Posterior cingulate gyrus (tissue), 11 donors: ENCODE data around the gene ZKSCAN1.
"Not testable (repeated sequence)": the region's sequence is repeated elsewhere in the genome, so short reads cannot be mapped to it uniquely, and the experiment has no call there.

Experiments
- DNase-seq, 10 donors: peaks; one replicate each; pipeline versions ENCODE4 v3.0.0 to v3.0.0-alpha.2; 2020 to 2021; ENCODE audit warnings: mixed read lengths in 3 of 10
- intact Hi-C: fragments of 100-400 bp; cut with DNase I; formaldehyde crosslinking; loops from one replicate; pipeline ENCODE4 v1.15.1; 2023

Gene ZKSCAN1

DNA sequence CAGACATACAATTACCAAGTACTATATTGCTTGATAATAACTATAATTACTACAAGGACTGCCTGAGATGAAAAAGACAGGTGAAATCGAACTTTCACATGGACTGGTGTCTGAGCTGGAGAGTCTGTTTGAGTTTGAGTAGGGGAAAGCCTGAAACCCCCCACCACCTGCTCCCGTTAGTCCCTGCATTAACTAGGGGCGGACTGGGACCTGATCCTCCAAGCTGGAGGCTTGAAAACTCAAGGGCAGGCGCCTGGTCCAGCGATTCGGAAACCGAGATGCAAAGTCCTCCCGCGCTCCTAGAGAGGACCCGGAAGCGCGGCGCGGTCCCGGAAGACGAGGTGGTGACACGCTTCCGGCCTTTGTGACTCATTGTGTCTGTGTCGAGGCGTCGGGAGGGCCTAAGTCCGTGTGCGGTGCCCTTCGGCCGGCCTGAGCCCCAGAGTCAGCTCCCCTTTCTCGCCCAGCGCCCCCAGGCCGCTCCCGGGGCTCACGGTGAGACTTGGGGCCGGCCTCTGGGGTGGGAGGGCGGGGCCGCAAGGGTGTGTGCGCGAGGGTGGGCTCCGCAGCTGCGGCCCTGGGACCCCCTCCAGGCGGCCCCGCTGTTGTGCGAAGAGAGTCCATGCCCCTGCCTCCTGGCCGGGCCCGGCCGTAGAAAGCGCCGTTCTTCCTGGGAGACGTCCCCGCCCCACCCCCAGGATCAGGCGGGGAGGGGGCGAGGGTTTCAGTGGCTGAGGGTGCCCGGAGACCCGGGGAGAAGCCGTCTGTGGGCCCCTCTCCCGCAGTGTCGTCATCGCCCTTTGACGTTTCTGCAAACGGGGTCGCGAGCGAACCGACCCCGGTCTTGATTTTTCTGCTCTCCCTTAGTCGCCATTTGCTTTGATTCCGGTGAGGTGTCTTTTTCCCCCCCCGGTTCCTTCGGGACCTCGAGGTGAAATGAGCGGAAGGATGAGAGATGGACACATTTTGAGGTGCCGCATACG is at the start of gene ZKSCAN1:
TSS of gene ZKSCAN1 (plus strand) at position 365 of the 983 bp plus-strand sequence. CDS start 7,911 bp downstream, outside the sequence.
- peak; percentile 82 to 98 (median 89) for DNase-seq
- intact Hi-C loops, result loop anchor here (2.0 kb wide), 1 partner anchor 33 kb away; the partner anchor contains the start of gene ZSCAN21

DNA sequence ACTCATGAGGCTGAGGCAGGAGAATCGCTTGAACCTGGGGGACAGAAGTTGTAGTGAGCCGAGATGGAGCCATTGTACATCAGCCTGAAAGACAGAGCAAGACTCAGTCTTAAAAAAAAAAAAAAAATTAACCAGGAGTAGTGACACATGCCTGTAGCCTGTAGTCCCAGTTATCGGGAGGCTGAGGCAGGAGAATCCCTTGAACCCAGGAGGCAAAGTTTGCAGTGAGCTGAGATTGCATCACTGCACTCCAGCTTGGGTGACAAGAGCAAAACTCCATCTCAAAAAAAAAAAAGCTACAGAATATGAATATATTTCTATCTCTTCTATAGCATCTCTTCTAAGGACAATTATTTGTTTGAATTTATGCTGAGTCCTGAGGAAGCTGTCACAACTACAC is 46.1 kb upstream of the ZKSCAN1 start:
- no peak for DNase-seq
- intact Hi-C loops, result no loop called here

DNA sequence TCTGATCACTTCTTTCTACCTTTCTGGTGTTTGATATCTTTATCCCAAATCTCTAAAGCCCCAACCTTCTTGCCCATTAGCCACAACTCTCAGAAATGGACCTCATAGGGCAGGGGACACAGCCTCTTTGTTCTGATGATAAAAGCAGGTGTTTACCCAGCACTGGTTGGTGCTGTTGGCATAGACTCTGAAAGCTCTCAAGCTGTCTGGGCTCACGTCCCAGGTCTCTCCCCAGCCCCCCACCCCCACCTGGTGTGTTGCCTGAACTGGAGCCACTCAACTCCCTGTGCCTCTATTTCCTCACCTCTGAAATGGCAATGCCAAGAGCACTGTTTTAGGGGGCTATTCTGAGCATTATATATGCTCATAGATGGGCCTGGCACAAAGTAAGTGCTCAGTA is 45.6 kb upstream of the ZKSCAN1 start:
- intact Hi-C loops, DNase-seq: not testable (repeated sequence)

DNA sequence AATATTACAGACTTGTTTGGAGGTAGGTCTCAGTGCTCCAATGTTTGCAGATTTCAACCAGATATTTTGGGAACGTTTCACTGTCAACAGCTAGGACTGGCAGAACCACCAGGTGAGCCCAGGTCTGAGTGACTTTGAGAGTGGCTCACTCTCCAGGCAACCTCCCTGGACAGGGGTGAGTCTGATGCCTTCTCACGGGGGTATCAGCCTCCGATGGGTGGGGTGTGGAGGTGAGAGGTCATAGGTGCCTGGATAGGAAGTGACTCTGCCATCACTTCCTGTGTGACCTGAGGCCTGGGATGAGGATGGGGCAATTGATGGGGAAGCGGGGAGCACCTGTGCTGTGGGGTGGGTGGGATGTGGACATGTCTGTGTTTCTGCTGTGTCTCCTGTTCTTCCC is 44.2 kb upstream of the ZKSCAN1 start:
- intact Hi-C loops, result no loop called here
- DNase-seq, result no peak

DNA sequence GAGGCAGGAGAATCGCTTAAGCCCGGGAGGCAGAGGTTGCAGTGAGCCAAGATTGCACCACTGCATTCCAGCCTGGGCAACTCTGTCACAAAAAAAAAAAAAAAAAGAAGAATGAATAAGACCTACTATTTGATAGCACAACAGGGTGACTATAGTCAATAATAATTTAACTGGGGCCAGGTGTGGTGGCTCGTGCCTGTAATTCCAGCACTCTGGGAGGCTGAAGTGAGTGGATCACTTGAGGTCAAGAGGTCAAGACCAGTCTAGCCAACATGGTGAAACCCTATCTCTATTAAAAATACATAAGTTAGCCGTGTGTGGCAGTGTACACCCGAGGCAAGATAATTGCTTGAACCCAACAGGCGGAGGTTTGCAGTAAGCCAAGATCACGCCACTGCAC is 41.6 kb upstream of the ZKSCAN1 start:
- intact Hi-C loops, DNase-seq: not testable (repeated sequence)

DNA sequence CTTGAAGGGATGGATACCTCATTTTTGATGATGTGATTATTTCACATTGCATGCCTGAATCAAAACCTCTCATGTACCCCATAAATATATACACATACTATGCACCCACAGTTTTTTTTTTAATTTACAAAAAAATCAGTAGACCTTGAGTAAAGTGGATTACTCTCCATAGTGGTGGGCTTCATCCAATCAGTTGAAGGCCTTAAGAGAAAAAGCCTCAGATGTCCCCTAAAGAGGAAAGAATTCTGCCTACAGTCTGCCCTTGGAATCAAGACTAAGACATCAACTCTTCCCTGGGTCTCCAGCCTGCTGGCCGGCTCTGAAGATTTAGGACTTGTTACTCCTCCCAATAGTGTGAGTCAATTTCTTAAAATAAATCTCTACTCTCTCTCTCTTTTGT is 40.7 kb upstream of the ZKSCAN1 start:
- no peak for DNase-seq
- intact Hi-C loops, result no loop called here

DNA sequence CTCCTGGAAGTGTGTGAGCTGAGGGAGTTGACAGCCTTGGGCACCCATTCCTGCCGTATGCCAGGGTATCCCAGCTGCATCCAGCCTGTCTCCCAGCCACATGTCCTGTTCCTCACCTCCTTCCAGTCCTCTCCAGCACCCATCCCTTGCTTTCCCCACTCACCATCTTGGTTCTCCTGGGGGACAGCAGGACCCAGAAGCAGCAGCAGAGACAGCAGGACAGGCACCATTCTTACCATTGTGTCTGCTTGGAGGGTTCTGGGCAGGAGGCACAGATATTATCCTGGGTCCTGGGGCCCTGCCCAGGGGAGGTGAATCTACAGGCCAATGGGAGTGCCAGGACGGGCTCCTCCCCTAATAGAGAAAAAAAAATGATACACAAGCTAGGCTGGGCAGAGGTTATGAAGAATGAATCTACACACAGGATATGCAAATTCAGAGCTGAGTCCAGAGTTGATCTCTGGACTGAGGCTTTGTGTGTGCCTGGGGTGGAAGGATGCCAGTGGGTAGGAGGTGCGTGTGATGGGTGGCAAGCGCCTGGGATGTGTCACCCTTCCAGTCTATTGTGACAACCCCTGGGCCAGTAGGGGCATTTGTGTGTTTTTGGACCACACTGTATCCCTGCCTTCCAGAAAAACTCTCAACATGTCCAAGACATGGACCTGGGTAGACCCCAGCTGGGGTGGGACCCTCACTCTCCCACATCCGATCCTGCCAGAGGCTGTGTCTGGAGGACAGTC is 39.4 kb upstream of the ZKSCAN1 start, which contains the start of gene AZGP1:
TSS of gene AZGP1 (minus strand) at position 250 of the 740 bp plus-strand sequence. CDS start at position 239, 11 bp downstream.
- intact Hi-C loops, result no loop called here
- DNase-seq, result peak in 4 of 10 donors; percentile 30 to 74 (median 42)

DNA sequence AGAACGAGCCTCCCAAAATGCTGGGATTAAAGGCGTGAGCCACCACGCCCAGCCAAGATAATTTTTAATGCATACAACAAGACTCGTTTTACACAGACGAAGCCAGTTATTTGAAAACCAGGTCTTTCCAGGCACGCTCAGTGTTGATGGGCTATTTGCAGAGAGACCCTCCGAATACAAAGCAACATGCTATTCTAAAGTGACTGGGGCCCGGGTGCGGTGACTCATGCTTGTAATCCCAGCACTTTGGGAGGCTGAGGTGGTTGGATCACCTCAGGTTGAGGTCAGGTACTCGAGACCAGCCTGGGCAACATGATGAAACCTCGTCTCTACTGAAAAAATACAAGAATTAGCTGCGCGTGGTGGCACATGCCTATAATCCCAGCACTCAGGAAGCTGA is 38.8 kb upstream of the ZKSCAN1 start:
- no peak for DNase-seq
- intact Hi-C loops, result no loop called here

DNA sequence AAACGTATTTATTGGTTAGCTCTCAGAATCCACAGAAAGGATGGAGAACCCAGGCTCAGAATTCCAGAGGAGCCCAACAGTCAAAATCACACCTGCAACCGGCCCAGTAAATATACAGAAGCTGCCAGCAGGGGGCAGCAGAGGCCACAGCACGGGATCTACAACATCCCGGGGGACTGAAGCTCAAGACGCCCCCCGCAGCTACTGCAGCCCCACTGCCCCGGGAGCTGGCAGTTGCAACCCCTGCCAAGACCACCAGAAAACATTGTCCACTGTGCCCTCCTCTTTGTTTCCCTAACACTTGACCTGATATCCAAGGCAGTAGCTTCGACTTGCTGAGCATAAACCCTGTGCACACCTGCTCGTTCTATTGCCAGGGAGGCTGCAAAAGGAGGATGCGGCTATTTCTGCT is 35.6 kb upstream of the ZKSCAN1 start:
- intact Hi-C loops, result loop anchor here (1.0 kb wide), 1 partner anchor 10 kb away; no protein-coding TSS in a partner anchor
- peak in 9 of 10 donors; percentile 51 to 96 (median 73) for DNase-seq

DNA sequence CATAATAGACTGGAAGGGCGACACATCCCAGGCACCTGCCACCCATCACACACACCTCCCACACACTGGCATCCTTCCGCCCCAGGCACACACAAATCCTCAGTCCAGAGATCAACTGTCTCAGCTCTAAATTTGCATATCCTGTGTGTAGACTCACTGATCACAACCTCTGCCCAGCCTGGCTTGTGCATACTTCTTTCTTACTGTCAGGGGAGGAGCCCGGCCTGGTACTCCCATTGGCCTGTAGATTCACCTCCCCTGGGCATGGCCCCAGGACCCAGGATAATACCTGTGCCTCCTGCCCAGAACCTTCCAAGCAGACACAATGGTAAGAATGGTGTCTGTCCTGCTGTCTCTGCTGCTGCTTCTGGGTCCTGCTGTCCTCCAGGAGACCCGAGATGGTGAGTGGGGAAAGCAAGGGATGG is 34.9 kb upstream of the ZKSCAN1 start:
- intact Hi-C loops, result not testable (repeated sequence)

DNA sequence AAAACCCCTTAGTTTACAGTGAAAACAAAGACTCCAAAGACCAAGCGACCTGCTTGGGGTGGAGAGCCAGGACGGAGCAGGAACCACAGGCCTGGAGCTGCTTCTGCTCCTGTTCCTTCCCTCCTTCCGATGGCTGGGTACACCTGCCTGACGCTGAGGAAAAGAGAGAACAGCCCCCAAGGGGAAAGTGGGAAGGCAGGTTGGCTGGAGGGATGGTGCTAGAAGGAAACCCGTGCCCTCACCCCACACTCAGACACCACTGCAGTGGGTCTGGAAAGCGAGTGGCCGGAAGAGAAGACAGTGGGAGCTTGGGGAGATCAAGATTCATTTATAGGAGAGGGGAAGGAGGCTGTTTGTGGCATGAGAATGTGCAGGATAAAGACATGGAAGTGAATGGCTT is 34.3 kb upstream of the ZKSCAN1 start:
- intact Hi-C loops, result not testable (repeated sequence)
- DNase-seq, result peak in 1 of 10 donors; percentile 56

More for the DNA sequence above, 34.9 kb upstream of the ZKSCAN1 start:
- peak in 1 of 10 donors; percentile 32 for DNase-seq

DNA sequence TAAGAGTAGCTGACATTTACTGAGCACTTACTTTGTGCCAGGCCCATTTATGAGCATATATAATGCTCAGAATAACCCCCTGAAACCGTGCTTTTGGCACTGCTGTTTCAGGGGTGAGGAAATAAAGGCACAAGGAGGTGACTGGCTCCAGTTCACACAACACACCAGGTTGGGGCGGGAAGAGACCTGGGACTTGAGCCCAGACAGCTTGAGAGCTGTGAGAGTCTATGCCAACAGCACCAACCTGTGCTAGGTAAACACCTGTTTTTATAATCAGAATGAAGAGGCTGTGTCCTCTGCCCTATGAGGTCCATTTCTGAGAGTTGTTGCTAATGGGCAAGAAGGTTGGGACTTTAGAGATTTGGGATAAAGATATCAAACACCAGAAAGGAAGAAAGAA is 30.8 kb upstream of the ZKSCAN1 start:
- DNase-seq, result no peak
- intact Hi-C loops, result no loop called here

DNA sequence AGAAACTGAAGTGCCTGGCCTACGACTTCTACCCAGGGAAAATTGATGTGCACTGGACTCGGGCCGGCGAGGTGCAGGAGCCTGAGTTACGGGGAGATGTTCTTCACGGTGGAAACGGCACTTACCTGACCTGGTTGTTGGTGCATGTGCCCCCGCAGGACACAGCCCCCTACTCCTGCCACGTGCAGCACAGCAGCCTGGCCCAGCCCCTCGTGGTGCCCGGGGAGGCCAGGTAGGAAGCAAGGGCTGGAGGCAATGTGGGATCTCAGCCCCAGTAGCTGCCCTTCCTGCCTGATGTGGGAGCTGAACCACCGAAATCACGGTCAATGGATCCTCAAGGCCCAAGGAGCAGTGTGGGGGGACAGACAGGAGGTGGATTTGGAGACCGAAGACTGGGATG is 28.1 kb upstream of the ZKSCAN1 start:
- DNase-seq, intact Hi-C loops: not testable (repeated sequence)

DNA sequence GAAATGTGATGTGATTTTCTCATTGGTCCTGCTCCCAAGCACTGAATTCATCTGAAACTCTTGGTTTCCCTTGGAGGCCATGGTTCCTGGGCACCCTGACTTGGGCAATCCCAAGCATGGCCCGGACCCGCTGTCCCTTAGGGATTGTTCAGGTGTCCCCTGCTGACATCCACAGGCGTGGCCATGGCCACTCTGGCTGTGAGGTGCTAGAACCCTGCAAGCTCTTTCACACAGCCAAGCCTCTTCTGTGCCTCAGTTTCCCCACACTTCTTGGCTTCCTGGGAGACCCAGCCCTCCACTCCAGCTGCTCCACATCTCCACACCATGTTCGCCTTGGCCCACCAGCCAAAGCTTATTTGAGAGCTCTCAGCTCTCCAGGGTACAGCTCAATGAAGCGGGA is 27.6 kb upstream of the ZKSCAN1 start:
- no peak for DNase-seq

DNA sequence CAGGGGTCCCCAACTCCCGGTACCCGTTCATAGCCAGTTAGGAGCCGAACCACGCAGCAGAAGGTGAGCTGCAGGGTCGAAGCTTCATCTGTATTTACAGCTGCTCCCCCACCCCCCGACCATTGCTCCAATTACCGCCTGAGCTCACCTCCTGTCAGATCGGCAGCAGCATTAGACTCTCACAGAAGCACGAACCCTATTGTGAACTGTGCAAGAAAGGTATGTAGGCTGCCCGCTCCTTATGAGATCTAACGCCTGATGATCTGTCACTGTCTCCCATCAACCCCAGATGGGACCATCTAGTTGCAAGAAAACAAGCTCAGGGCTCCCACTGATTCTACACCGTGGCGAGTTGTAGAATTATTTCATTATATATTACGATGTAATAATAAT is 24.9 kb upstream of the ZKSCAN1 start:
- DNase-seq, result no peak
- intact Hi-C loops, result loop anchor here (1.0 to 2.0 kb wide), 2 partner anchors 11 to 78 kb away; no protein-coding TSS in a partner anchor

More for the DNA sequence above, 27.6 kb upstream of the ZKSCAN1 start:
- intact Hi-C loops, result no loop called here

DNA sequence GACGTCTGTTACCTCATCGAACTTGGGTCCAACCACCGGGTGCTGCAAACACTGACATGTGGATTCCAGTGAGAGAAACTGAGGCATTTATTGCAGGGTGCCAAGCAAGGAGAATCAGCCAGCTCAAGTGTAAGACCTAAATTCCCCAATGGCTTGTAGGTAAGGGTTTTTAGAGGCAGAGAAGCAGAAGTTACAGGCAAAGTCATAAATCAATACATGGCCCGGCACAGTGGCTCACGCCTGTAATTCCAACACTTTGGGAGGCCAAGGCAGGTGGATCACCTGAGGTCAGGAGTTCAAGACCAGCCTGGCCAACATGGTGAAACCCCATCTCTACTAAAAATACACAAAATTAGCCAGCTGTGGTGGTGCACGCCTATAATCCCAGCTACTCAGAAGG is 23.9 kb upstream of the ZKSCAN1 start:
- peak in 2 of 10 donors; percentile 0 to 35 for DNase-seq
- intact Hi-C loops, result loop anchor here (2.0 kb wide), 1 partner anchor 79 kb away; no protein-coding TSS in a partner anchor

DNA sequence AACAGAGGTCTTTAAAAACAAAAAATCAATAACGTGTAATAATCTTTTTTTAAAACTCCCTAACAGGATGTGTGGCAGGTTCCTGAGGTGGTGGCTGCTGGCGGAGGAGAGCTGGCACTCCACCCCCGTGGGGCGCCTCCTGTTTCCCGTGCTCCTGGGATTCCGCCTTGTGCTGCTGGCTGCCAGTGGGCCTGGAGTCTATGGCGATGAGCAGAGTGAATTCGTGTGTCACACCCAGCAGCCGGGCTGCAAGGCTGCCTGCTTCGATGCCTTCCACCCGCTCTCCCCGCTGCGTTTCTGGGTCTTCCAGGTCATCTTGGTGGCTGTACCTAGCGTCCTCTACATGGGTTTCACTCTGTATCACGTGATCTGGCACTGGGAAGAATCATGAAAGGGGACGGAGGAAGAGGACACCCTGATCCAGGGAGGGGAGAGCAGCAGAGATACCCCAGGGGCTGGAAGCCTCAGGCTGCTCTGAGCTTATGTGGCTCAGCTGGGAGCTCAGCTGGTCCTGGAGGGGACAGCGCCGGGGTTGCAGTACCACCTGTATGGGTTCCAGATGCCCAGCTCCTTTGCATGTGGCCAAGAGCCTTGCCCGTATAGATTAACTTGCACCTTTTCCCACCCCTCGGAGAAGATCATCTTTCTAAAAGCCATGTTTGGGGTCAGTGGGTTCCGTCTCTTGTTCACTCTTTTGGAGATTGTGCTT is 22.9 kb upstream of the ZKSCAN1 start:
- peak in 1 of 10 donors; percentile 87 for DNase-seq
- intact Hi-C loops, result no loop called here

DNA sequence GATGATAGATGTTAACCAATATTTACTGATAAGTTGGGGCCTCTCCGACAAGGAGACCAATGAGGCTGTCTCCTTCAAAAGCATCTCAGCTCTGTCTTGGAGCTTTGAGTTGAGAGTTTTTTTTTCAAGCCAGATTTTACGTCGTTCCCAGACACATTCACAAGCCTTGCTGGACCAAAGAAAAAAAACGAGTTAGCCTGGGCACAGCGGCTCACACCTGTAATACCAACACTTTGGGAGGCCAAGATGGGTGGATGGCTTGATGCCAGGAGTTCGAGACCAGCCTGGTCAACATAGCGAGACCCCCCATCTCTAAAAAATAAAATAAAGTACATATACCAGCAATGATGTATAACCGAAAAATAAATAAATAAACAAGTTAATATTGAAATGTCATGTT is 20.6 kb upstream of the ZKSCAN1 start:
- intact Hi-C loops, result loop anchor here (1.0 kb wide), 1 partner anchor 58 kb away; no protein-coding TSS in a partner anchor

DNA sequence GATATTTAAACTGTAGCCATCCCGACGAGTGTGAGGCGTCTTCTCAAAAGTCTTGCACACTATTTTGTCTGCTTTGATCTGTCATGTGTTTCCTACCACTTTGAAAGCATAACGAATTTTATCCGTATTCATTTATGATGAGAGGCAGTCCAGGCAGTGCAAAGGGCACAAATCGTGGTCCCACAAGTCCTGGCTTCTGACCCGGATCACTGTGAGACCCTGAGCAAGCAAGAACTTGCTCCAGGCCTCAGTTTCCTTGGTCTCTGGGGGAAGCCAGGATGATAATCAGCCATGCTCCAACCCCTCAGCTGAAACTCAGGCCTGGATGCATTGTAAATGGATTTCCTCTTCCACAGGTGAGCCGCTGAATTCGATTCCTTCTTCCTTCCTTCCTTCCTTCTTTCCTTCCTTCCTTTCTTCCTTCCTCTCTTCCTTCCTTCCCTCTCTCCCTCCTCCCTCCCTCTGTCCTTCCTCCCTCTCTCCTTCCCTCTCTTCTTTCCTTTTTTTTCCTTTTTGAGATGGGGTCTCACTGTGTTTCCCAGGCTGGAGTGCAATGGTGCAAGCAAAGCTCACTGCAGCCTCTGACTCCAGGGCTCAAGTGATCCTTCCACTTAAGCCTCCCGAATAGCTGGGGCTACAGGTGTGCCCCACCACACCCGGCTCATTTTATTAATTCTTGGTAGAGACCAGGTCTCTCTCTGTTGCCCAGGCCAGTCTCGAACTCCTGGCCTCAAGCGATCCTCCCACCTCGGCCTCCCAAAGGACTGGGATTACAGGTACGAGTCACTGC is 18.4 kb upstream of the ZKSCAN1 start:
- intact Hi-C loops, result no loop called here
- peak in 1 of 10 donors; percentile 3 for DNase-seq

More for the DNA sequence above, 20.6 kb upstream of the ZKSCAN1 start:
- DNase-seq, result peak in 2 of 10 donors; percentile 41 to 53
